Testis (tissue), 2 donors: ENCODE measurements around the gene RHBDL1.

Experiments used
- POLR2A ChIP-seq: fragments of 450-650 bp; IDR thresholded peaks from one replicate; pipeline ENCODE4 v1.6.1; 2017; ENCODE audit warnings: antibody characterized with exemption, mild to moderate bottlenecking, moderate library complexity
- TF ChIP-seq, protein P1 (sequence below), 3 experiments: fragments of 450-650 bp in 2 of 3; fragments of 200-600 bp in 1 of 3; sonication (generic) in 1 of 3; IDR thresholded peaks; one replicate each; pipeline ENCODE4 v1.5.1; 2016 to 2019; ENCODE audit warnings: antibody characterized with exemption in 3 of 3, mild to moderate bottlenecking in 2 of 3, moderate library complexity in 1 of 3

DNA sequence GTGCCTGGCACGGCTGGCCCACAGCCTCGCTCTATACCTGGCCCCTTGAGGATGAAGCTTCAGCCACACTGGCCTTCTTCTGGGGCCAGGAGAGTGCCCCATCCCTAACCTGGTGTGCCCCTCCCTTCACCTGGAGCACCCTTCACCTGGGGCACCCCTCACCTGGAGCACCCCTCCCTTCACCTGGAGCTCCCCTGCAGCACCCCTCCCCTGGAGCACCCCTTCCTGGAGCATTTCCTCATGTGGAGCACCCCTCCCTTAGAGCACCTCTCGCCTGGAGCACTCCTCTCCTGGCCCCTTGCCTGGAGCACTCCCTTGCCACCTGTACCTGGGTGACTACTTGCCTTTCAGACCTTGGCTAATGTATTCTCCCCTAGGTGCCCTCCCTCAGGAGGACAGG, 32.5 kb downstream of the RHBDL1 start:
- TF ChIP-seq, protein P1, sequence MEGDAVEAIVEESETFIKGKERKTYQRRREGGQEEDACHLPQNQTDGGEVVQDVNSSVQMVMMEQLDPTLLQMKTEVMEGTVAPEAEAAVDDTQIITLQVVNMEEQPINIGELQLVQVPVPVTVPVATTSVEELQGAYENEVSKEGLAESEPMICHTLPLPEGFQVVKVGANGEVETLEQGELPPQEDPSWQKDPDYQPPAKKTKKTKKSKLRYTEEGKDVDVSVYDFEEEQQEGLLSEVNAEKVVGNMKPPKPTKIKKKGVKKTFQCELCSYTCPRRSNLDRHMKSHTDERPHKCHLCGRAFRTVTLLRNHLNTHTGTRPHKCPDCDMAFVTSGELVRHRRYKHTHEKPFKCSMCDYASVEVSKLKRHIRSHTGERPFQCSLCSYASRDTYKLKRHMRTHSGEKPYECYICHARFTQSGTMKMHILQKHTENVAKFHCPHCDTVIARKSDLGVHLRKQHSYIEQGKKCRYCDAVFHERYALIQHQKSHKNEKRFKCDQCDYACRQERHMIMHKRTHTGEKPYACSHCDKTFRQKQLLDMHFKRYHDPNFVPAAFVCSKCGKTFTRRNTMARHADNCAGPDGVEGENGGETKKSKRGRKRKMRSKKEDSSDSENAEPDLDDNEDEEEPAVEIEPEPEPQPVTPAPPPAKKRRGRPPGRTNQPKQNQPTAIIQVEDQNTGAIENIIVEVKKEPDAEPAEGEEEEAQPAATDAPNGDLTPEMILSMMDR (IDR thresholded peaks at IDR 0.05) = no peak
- TF ChIP-seq POLR2A = no peak
